GM19328 (cell line): ENCODE measurements around the gene GAD1.

ENCODE experiments used
- ATAC-seq: cut with Tn5 transposase; IDR thresholded peaks from one replicate; pipeline ENCODE4 v1.9.1; 2021; ENCODE audit warnings: mild to moderate bottlenecking, moderate library complexity; ENCODE audit not compliant: unreplicated experiment

GAD1 gene

GRCh38 chr2:170887896-170888295 lies 71.2 kb downstream of the GAD1 start:
- ATAC-seq = no peak

DNA sequence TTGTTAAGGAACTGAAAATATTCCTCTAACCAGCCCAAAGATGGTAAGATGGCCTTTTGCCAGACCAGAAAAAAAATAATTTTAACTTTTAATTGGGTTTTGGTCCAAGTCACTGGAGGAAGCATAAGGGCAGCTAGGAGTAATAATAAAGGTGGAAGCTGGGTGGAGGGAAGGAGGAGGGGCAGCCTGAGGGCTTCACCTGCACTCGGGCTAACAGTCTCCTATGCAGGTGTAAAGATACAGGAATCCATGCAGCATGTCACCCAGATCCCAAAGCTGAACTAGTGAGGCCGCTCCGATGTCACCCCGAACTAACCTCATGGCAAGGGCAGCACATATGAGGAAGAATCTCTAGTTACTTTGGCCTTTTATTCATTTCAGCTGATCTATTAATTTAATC lies 75.2 kb downstream of the GAD1 start:
- ATAC-seq = no peak

GRCh38 chr2:170892391-170892951 lies 75.8 kb downstream of the GAD1 start:
- ATAC-seq = no peak

- ATAC-seq = no peak
Observed at GRCh38 chr2:170895023-170895757, 78.5 kb downstream of the GAD1 start.

DNA sequence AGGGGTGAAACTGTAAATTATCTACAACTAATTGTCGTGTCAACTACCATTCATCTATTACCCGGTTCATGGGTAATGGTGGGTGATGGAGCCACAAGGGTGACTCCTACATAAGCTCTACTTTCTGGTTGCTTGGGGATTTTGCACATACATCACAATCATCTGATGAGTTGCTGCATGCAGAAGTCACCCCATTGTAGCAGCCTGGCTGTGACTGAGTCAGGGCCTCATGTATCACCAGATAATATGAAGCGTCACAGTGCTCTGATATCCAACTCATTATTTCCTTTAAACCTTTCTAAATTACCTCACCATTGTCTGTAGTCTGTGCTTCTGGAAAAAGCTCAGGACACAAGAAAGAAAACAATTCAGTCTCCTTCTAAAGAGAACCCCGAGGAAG lies 79.9 kb downstream of the GAD1 start:
- no peak for ATAC-seq

DNA sequence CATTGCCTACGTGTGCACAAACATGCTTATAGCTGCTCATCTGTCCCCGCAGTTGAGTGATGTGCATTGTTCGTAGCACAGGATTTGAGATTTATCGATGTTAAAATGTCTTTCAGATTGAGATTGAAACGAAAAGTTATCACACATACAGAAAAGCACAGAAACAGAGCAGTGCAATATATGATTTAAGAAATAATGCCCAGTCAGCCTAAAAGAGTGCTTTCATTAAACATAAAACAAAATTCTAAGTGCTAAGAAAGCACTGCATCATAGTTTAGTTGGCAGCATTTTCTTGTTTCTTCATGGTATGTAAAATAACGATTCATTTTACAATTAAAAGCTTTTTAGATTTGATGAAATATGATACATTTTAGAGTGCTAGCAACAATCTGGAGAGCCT lies 80.4 kb downstream of the GAD1 start:
- ATAC-seq = no peak

- no peak for ATAC-seq
Observed at GRCh38 chr2:170905864-170906263, 89.2 kb downstream of the GAD1 start.
